NCI-H82 treated with DMSO at 0.1 percent for 48 hours (cell line): Measurements from ENCODE around the gene TRAPPC4.

Experiments
- DNase-seq: peaks from one replicate; lab custom pipeline; 2025; ENCODE audit not compliant: unreplicated experiment; lab: John Stamatoyannopoulos, UW

TRAPPC4 gene

DNA sequence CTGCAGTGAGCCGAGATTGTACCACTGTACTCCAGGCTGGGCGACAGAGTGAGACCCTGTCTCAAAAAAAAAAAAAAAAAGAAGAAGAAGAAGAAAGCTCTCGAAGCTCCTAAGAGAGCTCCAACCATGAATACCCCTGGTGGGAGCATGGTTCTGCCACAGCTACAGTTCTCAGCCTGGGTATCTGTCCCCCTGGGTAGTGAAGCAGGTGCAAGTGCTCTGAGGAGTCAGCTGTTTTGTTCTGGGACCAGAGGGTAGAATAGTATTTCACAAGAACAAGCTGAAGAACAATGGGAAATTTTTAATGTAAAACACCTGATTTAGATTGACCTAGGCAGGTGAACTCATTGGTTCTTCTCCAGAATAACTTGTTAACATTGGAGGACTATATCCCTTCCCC is 42.7 kb downstream of the TRAPPC4 start:
- DNase-seq, result no peak

DNA sequence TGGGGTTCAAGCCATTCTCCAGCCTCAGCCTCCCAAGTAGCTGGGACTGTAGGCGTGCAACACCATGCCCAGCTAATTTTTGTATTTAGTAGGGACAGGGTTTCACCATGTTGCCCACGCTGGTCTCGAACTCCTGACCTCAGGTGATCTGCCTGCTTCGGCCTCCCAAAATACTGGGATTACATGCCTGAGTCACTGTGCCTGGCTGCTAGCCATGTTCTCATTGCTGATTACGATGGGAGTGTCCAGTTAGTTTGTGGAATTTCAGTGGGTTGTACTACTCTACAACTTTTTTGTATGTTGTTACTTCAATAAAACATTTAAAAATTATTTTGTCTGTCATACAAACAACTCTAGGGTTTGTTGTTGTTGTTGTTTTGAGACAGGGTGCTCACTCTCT is 44.2 kb downstream of the TRAPPC4 start:
- DNase-seq, result no peak

DNA sequence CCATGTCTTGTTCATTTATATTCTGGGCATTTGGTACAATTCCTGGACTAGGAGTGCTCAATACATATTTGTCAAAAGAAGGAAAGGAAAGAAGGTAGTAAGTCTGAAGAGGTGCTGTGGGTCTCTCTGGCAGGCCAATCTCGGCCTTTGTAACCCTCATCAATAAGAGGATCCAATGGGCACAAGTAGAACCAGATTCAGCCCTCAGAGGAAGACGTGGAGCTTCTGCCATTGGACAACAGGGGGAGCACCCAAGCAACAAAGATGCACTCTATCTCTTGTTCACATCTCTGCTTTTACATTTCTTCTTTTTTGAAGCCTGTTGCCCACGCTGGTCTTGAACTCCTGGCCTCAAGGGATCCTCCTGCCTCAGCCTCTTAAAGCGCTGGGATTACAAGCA is 46.8 kb downstream of the TRAPPC4 start:
- no peak for DNase-seq

DNA sequence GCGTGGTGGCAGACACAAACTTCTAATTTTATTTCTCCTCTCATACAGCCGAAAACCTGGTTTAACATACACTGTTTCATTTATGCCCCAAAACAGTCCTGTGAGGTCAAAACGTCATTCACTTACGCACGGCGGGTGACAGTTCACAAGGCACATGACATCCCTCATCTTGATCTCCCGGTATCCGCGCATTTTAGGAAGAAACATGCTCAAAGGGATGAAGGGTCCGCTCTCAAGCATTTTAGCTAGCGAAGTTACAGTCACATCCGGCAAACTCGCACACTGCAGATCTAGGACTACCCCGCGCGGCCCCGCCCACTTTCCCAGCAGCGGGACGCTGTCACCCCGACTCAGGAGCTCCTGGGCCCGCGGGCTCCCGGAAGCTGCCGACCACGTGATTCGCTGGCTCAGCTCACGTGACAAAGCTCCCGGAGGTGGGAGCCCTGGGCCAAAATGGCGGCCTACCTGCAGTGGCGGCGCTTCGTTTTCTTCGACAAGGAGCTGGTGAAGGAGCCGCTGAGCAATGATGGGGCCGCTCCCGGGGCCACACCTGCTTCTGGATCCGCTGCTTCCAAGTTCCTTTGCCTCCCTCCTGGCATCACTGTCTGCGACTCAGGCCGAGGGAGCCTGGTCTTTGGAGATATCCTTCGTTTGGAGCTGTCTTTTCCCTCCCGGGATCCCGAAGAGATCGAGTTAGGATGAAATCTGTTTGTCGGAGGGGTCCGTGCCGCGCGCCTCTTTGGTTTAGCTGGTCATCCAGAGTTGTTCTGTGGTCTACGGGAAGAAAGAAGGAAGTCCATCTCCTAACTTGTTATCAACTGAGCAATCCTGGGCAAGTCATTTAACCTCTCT is 49.0 kb downstream of the TRAPPC4 start, which contains the start of gene VPS11:
Gene VPS11 (plus strand): TSS at position 448 of the 852 bp plus-strand sequence. CDS start 6 bp downstream, at position 454.
- DNase-seq, result peak; percentile 64
